ENCODE results near the gene PAMR1.

DNA sequence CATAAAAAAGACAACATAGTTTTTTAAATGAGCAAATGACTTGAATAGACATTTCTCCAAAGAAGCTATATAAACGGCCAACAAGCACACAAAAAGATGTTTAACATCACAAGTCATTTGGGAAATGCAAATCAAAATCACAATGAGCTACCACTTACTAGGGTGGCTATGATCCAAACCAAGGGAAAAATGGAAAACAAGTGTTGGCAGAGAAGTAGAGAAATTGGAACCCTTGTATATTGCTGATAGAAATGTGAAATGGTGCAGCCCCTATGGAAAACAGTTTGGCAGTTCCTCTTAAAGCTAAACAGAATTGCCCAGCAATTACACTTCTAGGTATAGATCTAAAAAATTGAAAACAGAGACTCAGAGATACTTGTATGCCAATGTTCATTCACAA, 29.0 kb downstream of the PAMR1 start:
- TF ChIP-seq CTCF (IDR thresholded peaks at IDR 0.05) (no peak), POLR2A (IDR thresholded peaks at IDR 0.05) (no peak)

All from lower leg skin (tissue), 3 donors.